Muscle layer of duodenum (tissue), 2 donors: ENCODE results near the gene TSPAN11.
"Not testable (repeated sequence)": the region's sequence is repeated elsewhere in the genome, so short reads cannot be mapped to it uniquely, and the experiment has no call there.

Experiments used
- H3K27ac ChIP-seq: one replicate; pipeline ENCODE4 v1.7.0; 2013; ENCODE audit warnings: mild to moderate bottlenecking, low read length
- H3K27me3 ChIP-seq: one replicate; pipeline ENCODE4 v1.7.0; 2013; ENCODE audit warnings: low read depth, mild to moderate bottlenecking, control low read depth, low read length
- H3K36me3 ChIP-seq, 2 donors: one replicate each; pipeline ENCODE4 v1.7.0; 2013; ENCODE audit warnings: low read length in 2 of 2, control low read depth in 1 of 2, mild to moderate bottlenecking in 1 of 2; ENCODE audit not compliant: insufficient read depth in 2 of 2, control insufficient read depth in 1 of 2
- H3K4me1 ChIP-seq, 2 donors: one replicate each; pipeline ENCODE4 v1.7.0; 2013; ENCODE audit warnings: low read length in 2 of 2, mild to moderate bottlenecking in 2 of 2, control low read depth in 1 of 2, moderate library complexity in 1 of 2; ENCODE audit not compliant: insufficient read depth in 2 of 2, control insufficient read depth in 1 of 2
- H3K4me3 ChIP-seq, 2 donors: one replicate each; pipeline ENCODE4 v1.7.0; 2013; ENCODE audit warnings: low read length in 2 of 2, low read depth in 1 of 2, mild to moderate bottlenecking in 1 of 2
- H3K9me3 ChIP-seq, 2 donors: one replicate each; pipeline ENCODE4 v1.7.0; 2013; ENCODE audit warnings: low read length in 2 of 2, control low read depth in 1 of 2, mild to moderate bottlenecking in 1 of 2; ENCODE audit not compliant: control insufficient read depth in 1 of 2
- donor health status: healthy.

TSPAN11 gene, protein sequence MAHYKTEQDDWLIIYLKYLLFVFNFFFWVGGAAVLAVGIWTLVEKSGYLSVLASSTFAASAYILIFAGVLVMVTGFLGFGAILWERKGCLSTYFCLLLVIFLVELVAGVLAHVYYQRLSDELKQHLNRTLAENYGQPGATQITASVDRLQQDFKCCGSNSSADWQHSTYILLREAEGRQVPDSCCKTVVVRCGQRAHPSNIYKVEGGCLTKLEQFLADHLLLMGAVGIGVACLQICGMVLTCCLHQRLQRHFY

DNA sequence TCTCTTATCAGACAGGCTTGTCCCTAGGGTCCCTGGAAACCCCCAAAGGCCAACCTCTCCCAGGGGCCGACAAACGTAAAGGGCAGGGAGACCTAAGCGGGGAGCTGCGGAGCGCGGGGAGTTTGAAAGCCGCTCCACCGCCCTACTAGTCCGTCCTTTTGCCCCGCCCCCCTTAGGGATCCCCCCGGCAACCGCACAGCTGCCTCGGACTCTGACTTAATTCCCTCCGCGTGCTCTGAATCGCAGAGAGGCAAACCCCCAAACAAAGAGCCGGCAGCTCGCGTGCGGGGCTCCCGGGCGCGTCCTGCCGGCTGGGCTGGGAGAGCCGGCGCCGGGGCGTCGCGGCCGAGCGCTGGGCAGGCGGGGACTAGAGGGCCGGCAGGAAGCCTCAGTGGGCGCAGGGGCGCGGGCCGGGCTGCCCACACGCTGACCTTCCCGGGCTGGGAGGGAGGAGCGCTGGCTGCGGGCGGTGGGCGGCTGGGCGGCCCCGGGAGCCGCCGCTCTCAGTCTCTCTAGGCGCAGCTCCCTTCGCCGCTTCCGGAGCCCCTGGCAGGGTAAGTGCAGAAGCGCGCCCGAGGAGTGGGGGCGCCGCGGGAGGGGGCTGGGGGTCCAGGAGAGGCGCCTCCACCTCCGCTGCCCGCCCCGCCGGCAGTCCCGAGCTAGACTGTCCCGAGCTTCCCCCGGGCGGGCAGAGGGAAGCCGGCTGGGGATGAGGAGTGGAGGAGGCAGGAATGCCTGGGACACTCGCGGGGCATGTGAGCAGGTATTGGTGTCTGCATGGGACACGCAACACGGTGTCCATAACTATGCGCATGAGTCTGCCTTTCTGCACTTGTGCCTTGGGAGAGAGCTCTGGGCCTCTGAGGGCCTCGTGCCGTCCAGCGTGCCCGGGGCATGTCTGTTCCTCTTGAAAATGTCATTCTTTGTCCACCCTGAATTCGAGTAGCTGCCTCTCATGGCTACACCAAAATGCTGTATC lies at the start of gene TSPAN11:
Gene TSPAN11 (plus strand): TSS at position 506 of the 979 bp plus-strand sequence. CDS start 27,244 bp downstream, outside the sequence.
- Histone ChIP-seq H3K9me3 (no peaks in the 10 kb centered on the region), H3K36me3 (no peaks in the 10 kb centered on the region), H3K27ac (peak within 1 kb of the TSS; percentile 75), H3K4me1 (peaks cover 0 to 26% of the 10 kb centered on the region in 2 donors), H3K4me3 (peak within 1 kb of the TSS; percentile 47 to 57), H3K27me3 (peaks cover 5% of the 10 kb centered on the region)

DNA sequence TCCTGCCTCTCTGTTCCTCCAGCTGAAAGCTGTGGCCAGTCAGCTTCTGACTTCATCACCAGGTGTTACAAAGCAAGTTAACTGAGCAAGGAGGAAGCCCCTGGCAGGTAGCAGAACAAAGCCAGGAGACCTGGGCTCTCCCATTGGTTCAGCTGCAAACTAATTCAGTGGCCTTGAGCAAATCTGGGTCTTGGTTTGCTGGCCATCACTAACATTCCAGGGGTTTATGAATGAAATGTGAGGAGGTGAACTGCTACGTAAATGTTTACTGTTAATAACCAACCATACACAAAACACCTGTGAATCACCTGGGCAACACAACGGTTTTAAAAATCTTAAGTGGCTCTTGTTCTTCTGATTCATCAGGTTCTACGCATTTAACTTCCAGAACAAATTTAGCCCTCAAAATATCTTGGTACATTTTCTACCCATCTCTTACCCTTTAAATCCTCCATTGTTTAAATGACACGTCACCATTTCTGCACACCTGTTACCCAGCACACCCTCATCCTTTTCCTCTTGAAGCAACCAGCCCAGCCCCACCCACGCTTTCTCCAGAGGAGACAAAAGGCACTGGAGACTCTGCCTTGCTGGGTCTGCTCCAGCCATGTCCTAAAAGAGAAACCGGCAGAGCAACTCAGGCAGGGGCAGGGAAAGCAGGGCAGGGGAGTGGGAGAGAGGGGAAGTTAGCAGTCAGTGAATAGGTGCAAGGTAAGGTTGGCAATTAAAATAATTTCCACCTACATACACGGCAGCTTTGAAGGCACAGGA lies 49.3 kb upstream of the TSPAN11 start:
- no peaks in the 10 kb centered on the region for H3K36me3 ChIP-seq
- H3K27me3 ChIP-seq: no peaks in the 10 kb centered on the region
- peaks cover 0 to 12% of the 10 kb centered on the region in 2 donors for H3K4me1 ChIP-seq
- H3K9me3 ChIP-seq: no peaks in the 10 kb centered on the region
- no peak overlapping the region for H3K4me3 ChIP-seq
- no peak overlapping the region for H3K27ac ChIP-seq

DNA sequence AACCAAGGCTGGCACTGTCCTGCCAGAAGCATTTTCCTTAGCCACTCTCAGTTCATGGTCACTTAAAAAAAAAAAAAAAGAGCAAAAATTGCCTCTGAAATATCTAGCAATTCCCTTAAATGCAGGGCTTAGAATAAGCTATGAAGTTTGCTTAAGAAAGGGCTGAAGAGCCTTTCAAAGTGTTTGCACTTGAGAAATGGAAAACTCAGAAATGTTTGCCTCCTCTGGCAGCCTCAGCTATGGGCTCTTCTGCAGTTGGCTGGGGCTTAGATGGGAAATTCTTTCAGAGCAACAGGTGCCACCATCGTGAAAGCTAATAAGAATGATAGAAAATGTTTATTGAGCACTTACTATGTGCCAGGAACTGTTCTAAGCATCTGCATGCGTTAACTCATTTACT lies 48.5 kb upstream of the TSPAN11 start:
- Histone ChIP-seq H3K27ac (no peak overlapping the region), H3K27me3 (no peaks in the 10 kb centered on the region), H3K9me3 (no peaks in the 10 kb centered on the region), H3K4me1 (peaks cover 0 to 12% of the 10 kb centered on the region in 2 donors), H3K36me3 (no peaks in the 10 kb centered on the region), H3K4me3 (no peak overlapping the region)

DNA sequence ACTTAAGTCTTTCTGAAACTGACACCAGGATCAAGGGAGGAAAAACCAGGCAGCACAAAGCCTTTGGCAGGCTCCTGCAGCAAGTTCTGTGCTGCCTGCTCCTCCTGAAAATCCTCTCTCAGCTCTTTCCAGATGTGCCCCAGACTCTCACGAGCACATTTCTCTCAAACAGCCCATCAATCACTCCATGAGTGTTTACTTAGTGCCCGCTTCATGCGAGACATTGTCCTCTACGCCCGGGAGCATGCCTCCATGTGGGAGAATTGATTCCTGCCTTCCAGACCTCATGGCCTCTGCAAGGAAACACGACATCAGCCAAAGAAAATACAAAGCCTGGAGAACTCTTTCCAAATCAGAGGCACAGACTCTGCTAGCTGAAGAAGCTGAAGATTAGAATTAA lies 46.5 kb upstream of the TSPAN11 start:
- Histone ChIP-seq H3K4me3 (no peak overlapping the region), H3K4me1 (peaks cover 0 to 12% of the 10 kb centered on the region in 2 donors), H3K27me3 (no peaks in the 10 kb centered on the region), H3K9me3 (no peaks in the 10 kb centered on the region), H3K36me3 (no peaks in the 10 kb centered on the region), H3K27ac (no peak overlapping the region)

DNA sequence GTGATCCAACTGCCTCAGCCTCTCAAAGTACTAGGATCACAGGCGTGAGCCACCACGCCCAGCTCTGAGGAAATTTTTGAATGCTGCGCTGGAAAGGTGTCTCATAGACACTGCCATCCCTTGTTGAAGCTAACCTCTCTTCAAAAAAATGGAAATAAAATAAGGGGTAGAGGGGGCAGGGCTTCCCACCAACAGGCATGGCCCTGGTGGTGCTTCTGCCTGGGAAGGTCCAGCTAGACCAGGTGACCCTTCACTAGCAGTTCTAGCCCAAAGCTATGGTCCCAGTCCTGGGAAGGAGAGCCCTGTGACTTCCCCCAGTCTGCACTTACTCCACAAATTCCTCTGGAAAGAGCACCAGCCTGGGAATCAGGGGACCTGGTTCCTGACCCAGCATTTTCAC lies 45.7 kb upstream of the TSPAN11 start:
- Histone ChIP-seq H3K36me3 (no peaks in the 10 kb centered on the region), H3K4me3 (no peak overlapping the region), H3K4me1 (peaks cover 0 to 12% of the 10 kb centered on the region in 2 donors), H3K27ac (no peak overlapping the region), H3K27me3 (no peaks in the 10 kb centered on the region), H3K9me3 (no peaks in the 10 kb centered on the region)

DNA sequence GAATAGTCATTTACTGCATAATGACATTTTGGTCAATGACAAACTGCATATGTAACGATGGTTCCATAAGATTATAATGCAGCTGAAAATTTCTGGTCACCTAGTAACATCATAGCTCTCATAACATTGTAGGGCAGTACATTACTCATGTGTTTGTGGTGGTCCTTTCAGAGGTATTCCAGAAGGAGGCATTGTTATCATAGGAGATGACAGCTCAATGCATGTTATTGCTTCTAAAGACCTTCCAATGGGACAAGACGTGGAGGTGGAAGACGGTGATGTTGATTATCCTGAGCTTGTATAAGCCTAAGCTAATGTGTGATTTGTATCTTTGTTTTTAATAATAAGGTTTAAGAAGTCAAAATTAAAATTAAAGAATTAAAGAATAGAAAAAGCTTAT lies 43.8 kb upstream of the TSPAN11 start:
- H3K27me3 ChIP-seq: no peaks in the 10 kb centered on the region
- H3K9me3 ChIP-seq: peaks cover 7% of the 10 kb centered on the region in 2 donors
- H3K4me3 ChIP-seq: no peak overlapping the region
- H3K4me1 ChIP-seq: peaks cover 0 to 12% of the 10 kb centered on the region in 2 donors
- H3K36me3 ChIP-seq: no peaks in the 10 kb centered on the region
- no peak overlapping the region for H3K27ac ChIP-seq

DNA sequence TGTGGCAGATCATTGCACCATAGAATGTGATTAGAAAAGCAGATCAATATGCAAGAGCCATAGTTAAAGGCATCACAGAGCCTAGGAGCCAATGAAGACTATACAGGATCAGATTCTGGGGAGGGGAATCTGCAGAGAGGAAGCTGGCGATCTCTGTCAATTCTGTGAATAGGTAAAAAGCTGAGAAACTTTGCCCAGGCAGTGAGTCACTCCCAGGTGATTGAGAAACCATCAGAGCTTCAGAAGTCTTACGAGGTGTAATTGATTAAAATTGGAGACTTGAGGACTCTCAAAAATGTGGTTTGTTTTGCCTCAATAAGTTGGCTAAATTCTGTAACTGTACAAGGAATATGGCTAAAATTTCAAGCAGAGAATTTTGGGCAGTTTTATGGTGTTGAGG lies 41.7 kb upstream of the TSPAN11 start:
- H3K4me1 ChIP-seq: peaks cover 0 to 8% of the 10 kb centered on the region in 2 donors
- peaks cover 8 to 12% of the 10 kb centered on the region in 2 donors for H3K9me3 ChIP-seq
- H3K27me3 ChIP-seq: no peaks in the 10 kb centered on the region
- H3K36me3 ChIP-seq: no peaks in the 10 kb centered on the region
- no peak overlapping the region for H3K27ac ChIP-seq
- no peak overlapping the region for H3K4me3 ChIP-seq

DNA sequence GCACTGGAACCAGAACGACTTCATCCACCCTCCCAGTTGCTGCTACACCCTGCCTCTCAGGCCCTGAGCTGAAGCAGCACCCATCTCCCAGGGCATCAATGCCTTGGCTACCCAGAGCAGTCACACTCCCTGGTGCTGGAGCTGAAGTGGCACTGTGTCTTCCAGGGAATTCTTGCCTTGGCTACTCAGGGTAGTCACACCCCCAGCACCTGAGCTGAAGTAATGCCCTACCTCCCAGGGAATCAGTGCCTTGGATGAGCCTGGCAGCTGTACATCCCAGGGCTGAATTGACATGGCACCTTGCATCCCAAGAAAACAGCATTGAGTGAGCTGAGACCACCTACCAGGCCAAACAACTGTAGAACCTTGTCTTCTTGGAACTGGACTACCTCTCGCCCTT lies 41.2 kb upstream of the TSPAN11 start:
- Histone ChIP-seq H3K36me3 (no peaks in the 10 kb centered on the region), H3K9me3 (peaks cover 8 to 14% of the 10 kb centered on the region in 2 donors), H3K4me3 (no peak overlapping the region), H3K4me1 (peaks cover 0 to 2% of the 10 kb centered on the region in 2 donors), H3K27ac (no peak overlapping the region), H3K27me3 (no peaks in the 10 kb centered on the region)

DNA sequence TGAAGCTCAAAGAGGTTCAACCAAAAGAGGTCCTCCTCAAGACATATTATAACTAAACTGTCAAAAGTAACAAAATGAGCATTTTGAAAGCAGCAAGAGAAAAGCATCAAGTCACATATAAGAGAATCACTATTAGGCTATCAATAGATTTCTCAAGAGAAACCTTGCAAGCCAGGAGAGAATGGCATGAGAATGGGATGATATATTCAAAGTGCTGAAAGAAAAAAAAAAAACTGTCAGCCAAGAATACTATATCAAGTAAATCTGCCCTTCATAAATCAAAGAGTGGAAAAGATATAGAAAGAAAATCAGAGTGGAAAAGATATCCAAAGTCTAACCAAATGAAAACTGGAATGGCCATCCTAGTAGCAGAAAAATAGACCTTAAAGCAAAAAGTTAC lies 39.3 kb upstream of the TSPAN11 start:
- H3K9me3 ChIP-seq: peaks cover 8 to 14% of the 10 kb centered on the region in 2 donors
- H3K4me3 ChIP-seq: no peak overlapping the region
- no peaks in the 10 kb centered on the region for H3K36me3 ChIP-seq
- H3K4me1 ChIP-seq: no peaks in the 10 kb centered on the region
- H3K27me3 ChIP-seq: no peaks in the 10 kb centered on the region
- H3K27ac ChIP-seq: no peak overlapping the region

DNA sequence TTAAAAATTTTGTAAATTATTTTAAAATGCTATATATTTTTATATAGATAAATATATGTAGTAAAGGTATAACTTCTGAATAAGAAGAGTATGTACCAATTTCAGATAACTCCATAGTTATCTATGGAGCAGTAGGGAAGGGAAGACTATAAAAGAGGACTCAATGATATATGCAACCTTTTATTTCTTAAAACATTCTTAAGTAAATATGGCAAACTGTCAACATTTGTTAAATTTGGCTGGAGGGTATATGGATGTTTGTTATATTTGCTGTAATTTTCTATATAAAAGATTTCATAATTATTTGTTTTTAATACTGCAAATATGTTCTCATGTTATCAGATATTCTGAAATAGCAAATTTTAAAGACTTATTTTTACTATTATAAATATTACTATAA lies 38.3 kb upstream of the TSPAN11 start:
- no peaks in the 10 kb centered on the region for H3K4me1 ChIP-seq
- H3K27ac ChIP-seq: no peak overlapping the region
- H3K4me3 ChIP-seq: no peak overlapping the region
- H3K9me3 ChIP-seq: peaks cover 8 to 14% of the 10 kb centered on the region in 2 donors
- H3K36me3 ChIP-seq: no peaks in the 10 kb centered on the region
- no peaks in the 10 kb centered on the region for H3K27me3 ChIP-seq

DNA sequence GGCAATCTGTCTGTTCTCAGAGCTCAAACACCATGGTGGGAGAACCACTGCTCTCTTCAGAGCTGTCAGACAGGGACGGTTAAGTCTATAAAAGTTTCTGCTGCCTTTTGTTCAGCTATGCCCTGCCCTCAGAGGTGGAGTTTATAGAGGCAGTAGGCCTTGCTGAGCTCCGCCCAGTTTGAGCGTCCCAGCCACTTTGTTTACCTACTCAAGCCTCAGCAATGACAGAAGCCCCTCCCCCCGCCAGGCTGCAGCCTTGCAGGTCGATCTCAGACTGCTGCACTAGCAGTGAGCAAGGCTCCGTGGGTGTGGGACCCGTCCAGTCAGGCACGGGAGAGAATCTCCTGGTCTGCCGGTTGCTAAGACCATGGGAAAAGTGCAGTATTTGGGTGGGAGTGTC lies 32.0 kb upstream of the TSPAN11 start:
- not testable (repeated sequence) for H3K36me3 ChIP-seq, H3K27me3 ChIP-seq, H3K4me1 ChIP-seq

More for the DNA sequence above, 32.0 kb upstream of the TSPAN11 start:
- H3K4me3 ChIP-seq, H3K9me3 ChIP-seq, H3K27ac ChIP-seq: not testable (repeated sequence)
